GM12878 (cell line): ENCODE measurements around the gene CCSER1. TPM values are rescaled to one million over a fixed set of nuclear protein-coding genes. Genes with fewer than 3 reads are reported as not detected.

Experiments
- ATAC-seq: fragments of 200-7000 bp; cut with Tn5 transposase; 3 replicates; pipeline ENCODE4 v1.9.1; 2020; ENCODE audit warnings: mild to moderate bottlenecking, moderate library complexity
- BruUV-seq: library from RNA; stranded (reverse); fragments of 400-500 nt; replicated peaks from 2 replicates; lab custom pipeline; 2021; lab: Mats Ljungman, UMichigan
- CTCF ChIA-PET: fragments of 300-600 bp; sonication (Branson Sonifier 250); formaldehyde crosslinking; extraction: SDS; loops from one replicate; lab custom pipeline; 2021; ENCODE audit warnings: inconsistent platforms; lab: Yijun Ruan, JAX
- POLR2A ChIA-PET: fragments of 350-600 bp; formaldehyde crosslinking; extraction: SDS; loops from one replicate; lab custom pipeline; 2021; ENCODE audit warnings: inconsistent platforms; lab: Charles Lee
- RAD21 ChIA-PET: fragments of 300-600 bp; sonication (Branson Sonifier 250); formaldehyde crosslinking; loops from one replicate; lab custom pipeline; 2023; ENCODE audit warnings: antibody characterized with exemption; ENCODE audit not compliant: unreplicated experiment; lab: Charles Lee
- SMC1A ChIA-PET: fragments of 300-600 bp; sonication (Branson Sonifier 250); formaldehyde crosslinking; loops from one replicate; lab custom pipeline; 2023; ENCODE audit not compliant: unreplicated experiment, uncharacterized antibody; lab: Charles Lee
- DNase-seq: peaks from one replicate; pipeline ENCODE4 v3.0.0-alpha.2; 2011; ENCODE audit warnings: low read depth, low spot score
- FAIRE-seq: peaks from 3 replicates; lab custom pipeline; 2011; peaks lifted over from hg19 to GRCh38; lab: Jason Lieb, UNC
- H2AFZ ChIP-seq: 2 replicates; pipeline ENCODE4 v1.6.0; 2011; ENCODE audit warnings: low read depth, low read length, control low read depth; ENCODE audit not compliant: control insufficient read depth
- H3K27ac ChIP-seq: 2 replicates; pipeline ENCODE4 v1.5.1; 2011; ENCODE audit warnings: control low read depth; ENCODE audit not compliant: control insufficient read depth, insufficient read depth
- H3K27me3 ChIP-seq, 2 experiments: replicated peaks in 1 of 2; 2 replicates each; pipeline versions ENCODE4 v1.6.0 to v1.6.1; 2011; ENCODE audit warnings: low read length in 1 of 2; ENCODE audit not compliant: control insufficient read depth in 2 of 2, insufficient read depth in 2 of 2
- H3K36me3 ChIP-seq, 2 experiments: 2 replicates each; pipeline ENCODE4 v1.5.1; 2011; ENCODE audit warnings: low read length in 1 of 2; ENCODE audit not compliant: control insufficient read depth in 2 of 2, insufficient read depth in 2 of 2
- H3K4me1 ChIP-seq: 2 replicates; pipeline ENCODE4 v1.6.1; 2011; ENCODE audit warnings: mild to moderate bottlenecking, low read length, moderate library complexity, mixed read lengths; ENCODE audit not compliant: control insufficient read depth, insufficient read depth
- H3K4me2 ChIP-seq: 2 replicates; pipeline ENCODE4 v1.6.0; 2011; ENCODE audit warnings: control low read depth; ENCODE audit not compliant: control insufficient read depth, insufficient read depth
- H3K4me3 ChIP-seq: fragments of 200-600 bp; sonication (generic); 2 replicates; pipeline ENCODE4 v1.5.1; 2016
- H3K79me2 ChIP-seq: 2 replicates; pipeline ENCODE4 v1.6.0; 2011; ENCODE audit warnings: low read length; ENCODE audit not compliant: control insufficient read depth, insufficient read depth
- H3K9ac ChIP-seq: 2 replicates; pipeline ENCODE4 v1.8.0; 2011; ENCODE audit warnings: low read length, control low read depth, mixed read lengths; ENCODE audit not compliant: control insufficient read depth, insufficient read depth
- H3K9me3 ChIP-seq: replicated peaks from 3 replicates; pipeline ENCODE4 v1.5.1; 2011; ENCODE audit warnings: mild to moderate bottlenecking, low read length; ENCODE audit not compliant: control insufficient read depth, insufficient read depth
- H4K20me1 ChIP-seq: 2 replicates; pipeline ENCODE4 v1.6.0; 2011; ENCODE audit not compliant: control insufficient read depth, insufficient read depth
- HDAC6 ChIP-seq: fragments of 200-600 bp; sonication (generic); IDR thresholded peaks from one replicate; pipeline ENCODE4 v1.8.0; 2017; ENCODE audit warnings: antibody characterized with exemption; ENCODE audit not compliant: unreplicated experiment
- MEF2B ChIP-seq: fragments of 450-650 bp; IDR thresholded peaks from 2 replicates; pipeline ENCODE4 v1.6.1; 2018; ENCODE audit warnings: mild to moderate bottlenecking, moderate library complexity; ENCODE audit not compliant: partially characterized antibody, poor library complexity, severe bottlenecking
- ZNF207 ChIP-seq: fragments of 450-650 bp; IDR thresholded peaks from 2 replicates; pipeline ENCODE4 v1.6.1; 2014; ENCODE audit warnings: antibody characterized with exemption, mild to moderate bottlenecking, borderline replicate concordance
- WGBS: methylation state at CpG from one replicate; pipeline ENCODE4 v1.1.6; 2016; ENCODE audit warnings: low lambda C conversion rate; ENCODE audit not compliant: insufficient replicate concordance, insufficient coverage; ENCODE audit errors: missing lambda C conversion rate; 5-methylcytosine and 5-hydroxymethylcytosine counted together
- in situ Hi-C: fragments of 300-500 bp; cut with MboI; formaldehyde crosslinking; loops from 9 replicates; pipeline ENCODE4 v1.14.3; 2018; ENCODE audit warnings: mixed read lengths
- intact Hi-C: fragments of 100-400 bp; cut with micrococcal nuclease; formaldehyde crosslinking; loops from one replicate; pipeline ENCODE4 v1.14.2; 2022; ENCODE audit not compliant: unreplicated experiment
- polyA plus RNA-seq, 11 experiments: library from polyadenylated mRNA; depleted of rRNA in 4 of 11; unstranded in 6 of 11; stranded (reverse) in 5 of 11; fragments of >200 nt; fragmentation: Nextera tagmentation in 4 of 11; fragmentation: Illumina TruSeq in 1 of 11; extraction: Ambion mirVana in 4 of 11; extraction: Trizol in 1 of 11; gene quantifications; 1 replicate in 1 of 11; 2 replicates in 10 of 11; pipeline versions ENCODE4 v1.2.1 to v1.2.3, GENCODE V29; 2011 to 2016; ENCODE audit warnings: inconsistent platforms in 2 of 11, missing spikeins in 2 of 11, low read depth in 1 of 11
- total RNA-seq, 4 experiments: library from RNA; depleted of rRNA in 3 of 4; stranded (reverse); fragments of >200 nt in 3 of 4; fragmentation: Illumina TruSeq in 1 of 4; extraction: Trizol in 1 of 4; gene quantifications; 2 replicates each; pipeline versions ENCODE4 v1.2.1 to v1.2.3, GENCODE V29; 2013 to 2021
- TF ChIP-seq, protein P1 (sequence below): fragments of 450-650 bp; IDR thresholded peaks from 2 replicates; pipeline ENCODE4 v1.6.1; 2018; ENCODE audit warnings: mild to moderate bottlenecking, low read depth, moderate library complexity; ENCODE audit not compliant: partially characterized antibody
- TF ChIP-seq, protein P2 (sequence below): fragments of 450-650 bp; IDR thresholded peaks from 2 replicates; pipeline ENCODE4 v1.6.1; 2017; ENCODE audit warnings: mild to moderate bottlenecking, moderate library complexity
- TF ChIP-seq, protein P3 (sequence below): fragments of 450-650 bp; IDR thresholded peaks from 2 replicates; pipeline ENCODE4 v1.6.1; 2016; ENCODE audit warnings: mild to moderate bottlenecking
- TF ChIP-seq, protein P4 (sequence below): fragments of 450-650 bp; formaldehyde crosslinking; IDR thresholded peaks from 2 replicates; pipeline ENCODE4 v1.4.0; 2022; ENCODE audit warnings: mild to moderate bottlenecking, moderate library complexity
- TF ChIP-seq, protein P5 (sequence below): IDR thresholded peaks from 2 replicates; pipeline ENCODE4 v1.6.1; 2012; ENCODE audit warnings: mild to moderate bottlenecking, low read depth, low read length

Gene CCSER1
- total and polyA plus RNA-seq, 10 of the 15 experiments (the other 5 are each of a cell fraction or from before 2014, with no cell fraction given), result 0.22 to 2.7 (median 1.0) TPM

DNA sequence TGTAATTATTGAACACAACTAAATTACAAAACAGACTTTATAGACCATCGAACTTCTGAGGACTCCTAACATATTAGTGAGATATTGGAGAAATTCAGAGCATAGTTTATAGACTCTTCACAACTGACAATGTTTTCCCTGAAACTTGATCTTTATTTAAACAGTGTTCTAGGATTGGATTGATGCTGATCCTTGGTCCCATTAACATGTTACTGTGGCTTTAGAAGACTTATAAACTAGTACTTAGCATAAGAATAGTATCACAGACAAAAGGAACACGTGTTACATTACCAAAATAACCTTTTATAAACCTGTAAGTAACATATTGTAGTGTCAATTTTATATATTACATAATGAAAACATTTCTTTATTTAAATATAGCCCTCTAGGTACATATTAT, 689.6 kb downstream of the CCSER1 start:
- no TSS peak for BruUV-seq
- H3K4me2 ChIP-seq, result no peak overlapping the region
- SMC1A ChIA-PET, result no interaction called here
- TF ChIP-seq ZNF207, result no peak
- TF ChIP-seq, protein P1, sequence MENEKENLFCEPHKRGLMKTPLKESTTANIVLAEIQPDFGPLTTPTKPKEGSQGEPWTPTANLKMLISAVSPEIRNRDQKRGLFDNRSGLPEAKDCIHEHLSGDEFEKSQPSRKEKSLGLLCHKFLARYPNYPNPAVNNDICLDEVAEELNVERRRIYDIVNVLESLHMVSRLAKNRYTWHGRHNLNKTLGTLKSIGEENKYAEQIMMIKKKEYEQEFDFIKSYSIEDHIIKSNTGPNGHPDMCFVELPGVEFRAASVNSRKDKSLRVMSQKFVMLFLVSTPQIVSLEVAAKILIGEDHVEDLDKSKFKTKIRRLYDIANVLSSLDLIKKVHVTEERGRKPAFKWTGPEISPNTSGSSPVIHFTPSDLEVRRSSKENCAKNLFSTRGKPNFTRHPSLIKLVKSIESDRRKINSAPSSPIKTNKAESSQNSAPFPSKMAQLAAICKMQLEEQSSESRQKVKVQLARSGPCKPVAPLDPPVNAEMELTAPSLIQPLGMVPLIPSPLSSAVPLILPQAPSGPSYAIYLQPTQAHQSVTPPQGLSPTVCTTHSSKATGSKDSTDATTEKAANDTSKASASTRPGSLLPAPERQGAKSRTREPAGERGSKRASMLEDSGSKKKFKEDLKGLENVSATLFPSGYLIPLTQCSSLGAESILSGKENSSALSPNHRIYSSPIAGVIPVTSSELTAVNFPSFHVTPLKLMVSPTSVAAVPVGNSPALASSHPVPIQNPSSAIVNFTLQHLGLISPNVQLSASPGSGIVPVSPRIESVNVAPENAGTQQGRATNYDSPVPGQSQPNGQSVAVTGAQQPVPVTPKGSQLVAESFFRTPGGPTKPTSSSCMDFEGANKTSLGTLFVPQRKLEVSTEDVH, result no peak
- no peak for TF ChIP-seq HDAC6
- no peak for TF ChIP-seq MEF2B
- TF ChIP-seq, protein P2, sequence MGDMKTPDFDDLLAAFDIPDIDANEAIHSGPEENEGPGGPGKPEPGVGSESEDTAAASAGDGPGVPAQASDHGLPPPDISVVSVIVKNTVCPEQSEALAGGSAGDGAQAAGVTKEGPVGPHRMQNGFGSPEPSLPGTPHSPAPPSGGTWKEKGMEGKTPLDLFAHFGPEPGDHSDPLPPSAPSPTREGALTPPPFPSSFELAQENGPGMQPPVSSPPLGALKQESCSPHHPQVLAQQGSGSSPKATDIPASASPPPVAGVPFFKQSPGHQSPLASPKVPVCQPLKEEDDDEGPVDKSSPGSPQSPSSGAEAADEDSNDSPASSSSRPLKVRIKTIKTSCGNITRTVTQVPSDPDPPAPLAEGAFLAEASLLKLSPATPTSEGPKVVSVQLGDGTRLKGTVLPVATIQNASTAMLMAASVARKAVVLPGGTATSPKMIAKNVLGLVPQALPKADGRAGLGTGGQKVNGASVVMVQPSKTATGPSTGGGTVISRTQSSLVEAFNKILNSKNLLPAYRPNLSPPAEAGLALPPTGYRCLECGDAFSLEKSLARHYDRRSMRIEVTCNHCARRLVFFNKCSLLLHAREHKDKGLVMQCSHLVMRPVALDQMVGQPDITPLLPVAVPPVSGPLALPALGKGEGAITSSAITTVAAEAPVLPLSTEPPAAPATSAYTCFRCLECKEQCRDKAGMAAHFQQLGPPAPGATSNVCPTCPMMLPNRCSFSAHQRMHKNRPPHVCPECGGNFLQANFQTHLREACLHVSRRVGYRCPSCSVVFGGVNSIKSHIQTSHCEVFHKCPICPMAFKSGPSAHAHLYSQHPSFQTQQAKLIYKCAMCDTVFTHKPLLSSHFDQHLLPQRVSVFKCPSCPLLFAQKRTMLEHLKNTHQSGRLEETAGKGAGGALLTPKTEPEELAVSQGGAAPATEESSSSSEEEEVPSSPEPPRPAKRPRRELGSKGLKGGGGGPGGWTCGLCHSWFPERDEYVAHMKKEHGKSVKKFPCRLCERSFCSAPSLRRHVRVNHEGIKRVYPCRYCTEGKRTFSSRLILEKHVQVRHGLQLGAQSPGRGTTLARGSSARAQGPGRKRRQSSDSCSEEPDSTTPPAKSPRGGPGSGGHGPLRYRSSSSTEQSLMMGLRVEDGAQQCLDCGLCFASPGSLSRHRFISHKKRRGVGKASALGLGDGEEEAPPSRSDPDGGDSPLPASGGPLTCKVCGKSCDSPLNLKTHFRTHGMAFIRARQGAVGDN, result no peak
- TF ChIP-seq, protein P3, sequence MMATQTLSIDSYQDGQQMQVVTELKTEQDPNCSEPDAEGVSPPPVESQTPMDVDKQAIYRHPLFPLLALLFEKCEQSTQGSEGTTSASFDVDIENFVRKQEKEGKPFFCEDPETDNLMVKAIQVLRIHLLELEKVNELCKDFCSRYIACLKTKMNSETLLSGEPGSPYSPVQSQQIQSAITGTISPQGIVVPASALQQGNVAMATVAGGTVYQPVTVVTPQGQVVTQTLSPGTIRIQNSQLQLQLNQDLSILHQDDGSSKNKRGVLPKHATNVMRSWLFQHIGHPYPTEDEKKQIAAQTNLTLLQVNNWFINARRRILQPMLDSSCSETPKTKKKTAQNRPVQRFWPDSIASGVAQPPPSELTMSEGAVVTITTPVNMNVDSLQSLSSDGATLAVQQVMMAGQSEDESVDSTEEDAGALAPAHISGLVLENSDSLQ, result no peak
- TF ChIP-seq, protein P4, sequence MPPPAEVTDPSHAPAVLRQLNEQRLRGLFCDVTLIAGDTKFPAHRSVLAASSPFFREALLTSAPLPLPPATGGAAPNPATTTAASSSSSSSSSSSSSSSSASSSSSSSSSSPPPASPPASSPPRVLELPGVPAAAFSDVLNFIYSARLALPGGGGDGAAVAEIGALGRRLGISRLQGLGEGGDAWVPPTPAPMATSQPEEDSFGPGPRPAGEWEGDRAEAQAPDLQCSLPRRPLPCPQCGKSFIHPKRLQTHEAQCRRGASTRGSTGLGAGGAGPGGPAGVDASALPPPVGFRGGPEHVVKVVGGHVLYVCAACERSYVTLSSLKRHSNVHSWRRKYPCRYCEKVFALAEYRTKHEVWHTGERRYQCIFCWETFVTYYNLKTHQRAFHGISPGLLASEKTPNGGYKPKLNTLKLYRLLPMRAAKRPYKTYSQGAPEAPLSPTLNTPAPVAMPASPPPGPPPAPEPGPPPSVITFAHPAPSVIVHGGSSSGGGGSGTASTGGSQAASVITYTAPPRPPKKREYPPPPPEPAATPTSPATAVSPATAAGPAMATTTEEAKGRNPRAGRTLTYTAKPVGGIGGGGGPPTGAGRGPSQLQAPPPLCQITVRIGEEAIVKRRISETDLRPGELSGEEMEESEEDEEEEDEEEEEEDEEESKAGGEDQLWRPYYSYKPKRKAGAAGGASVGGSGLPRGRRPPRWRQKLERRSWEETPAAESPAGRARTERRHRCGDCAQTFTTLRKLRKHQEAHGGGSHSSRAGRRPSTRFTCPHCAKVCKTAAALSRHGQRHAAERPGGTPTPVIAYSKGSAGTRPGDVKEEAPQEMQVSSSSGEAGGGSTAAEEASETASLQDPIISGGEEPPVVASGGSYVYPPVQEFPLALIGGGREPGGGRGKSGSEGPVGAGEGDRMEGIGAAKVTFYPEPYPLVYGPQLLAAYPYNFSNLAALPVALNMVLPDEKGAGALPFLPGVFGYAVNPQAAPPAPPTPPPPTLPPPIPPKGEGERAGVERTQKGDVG, result no peak
- TF ChIP-seq, protein P5, sequence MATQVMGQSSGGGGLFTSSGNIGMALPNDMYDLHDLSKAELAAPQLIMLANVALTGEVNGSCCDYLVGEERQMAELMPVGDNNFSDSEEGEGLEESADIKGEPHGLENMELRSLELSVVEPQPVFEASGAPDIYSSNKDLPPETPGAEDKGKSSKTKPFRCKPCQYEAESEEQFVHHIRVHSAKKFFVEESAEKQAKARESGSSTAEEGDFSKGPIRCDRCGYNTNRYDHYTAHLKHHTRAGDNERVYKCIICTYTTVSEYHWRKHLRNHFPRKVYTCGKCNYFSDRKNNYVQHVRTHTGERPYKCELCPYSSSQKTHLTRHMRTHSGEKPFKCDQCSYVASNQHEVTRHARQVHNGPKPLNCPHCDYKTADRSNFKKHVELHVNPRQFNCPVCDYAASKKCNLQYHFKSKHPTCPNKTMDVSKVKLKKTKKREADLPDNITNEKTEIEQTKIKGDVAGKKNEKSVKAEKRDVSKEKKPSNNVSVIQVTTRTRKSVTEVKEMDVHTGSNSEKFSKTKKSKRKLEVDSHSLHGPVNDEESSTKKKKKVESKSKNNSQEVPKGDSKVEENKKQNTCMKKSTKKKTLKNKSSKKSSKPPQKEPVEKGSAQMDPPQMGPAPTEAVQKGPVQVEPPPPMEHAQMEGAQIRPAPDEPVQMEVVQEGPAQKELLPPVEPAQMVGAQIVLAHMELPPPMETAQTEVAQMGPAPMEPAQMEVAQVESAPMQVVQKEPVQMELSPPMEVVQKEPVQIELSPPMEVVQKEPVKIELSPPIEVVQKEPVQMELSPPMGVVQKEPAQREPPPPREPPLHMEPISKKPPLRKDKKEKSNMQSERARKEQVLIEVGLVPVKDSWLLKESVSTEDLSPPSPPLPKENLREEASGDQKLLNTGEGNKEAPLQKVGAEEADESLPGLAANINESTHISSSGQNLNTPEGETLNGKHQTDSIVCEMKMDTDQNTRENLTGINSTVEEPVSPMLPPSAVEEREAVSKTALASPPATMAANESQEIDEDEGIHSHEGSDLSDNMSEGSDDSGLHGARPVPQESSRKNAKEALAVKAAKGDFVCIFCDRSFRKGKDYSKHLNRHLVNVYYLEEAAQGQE, result no peak

More for the DNA sequence above, 689.6 kb downstream of the CCSER1 start:
- intact Hi-C loops (no loop called here), in situ Hi-C loops (no loop called here)
- ChIA-PET POLR2A (no interaction called here), RAD21 (no interaction called here), CTCF (no interaction called here)
- H3K4me3 ChIP-seq, result no peak overlapping the region
- DNase-seq (no peak), ATAC-seq (no peak), FAIRE-seq (no peak)
- no peak overlapping the region for H3K27ac ChIP-seq
- H3K4me1 ChIP-seq, result no peaks in the 10 kb centered on the region
- no peaks in the 10 kb centered on the region for H3K36me3 ChIP-seq
- no peaks in the 10 kb centered on the region for H3K79me2 ChIP-seq
- WGBS, result 4% methylated on average over 2 of the region's 2 CpGs
- H3K27me3 ChIP-seq, result no peaks in the 10 kb centered on the region
- H3K9ac ChIP-seq, result no peak overlapping the region
- H3K9me3 ChIP-seq, result no peaks in the 10 kb centered on the region; the same call in 2 of the 3 replicates
- H2AFZ ChIP-seq, result no peak overlapping the region
- no peaks in the 10 kb centered on the region for H4K20me1 ChIP-seq
